ENCODE measurements around the gene FGF14.

DNA sequence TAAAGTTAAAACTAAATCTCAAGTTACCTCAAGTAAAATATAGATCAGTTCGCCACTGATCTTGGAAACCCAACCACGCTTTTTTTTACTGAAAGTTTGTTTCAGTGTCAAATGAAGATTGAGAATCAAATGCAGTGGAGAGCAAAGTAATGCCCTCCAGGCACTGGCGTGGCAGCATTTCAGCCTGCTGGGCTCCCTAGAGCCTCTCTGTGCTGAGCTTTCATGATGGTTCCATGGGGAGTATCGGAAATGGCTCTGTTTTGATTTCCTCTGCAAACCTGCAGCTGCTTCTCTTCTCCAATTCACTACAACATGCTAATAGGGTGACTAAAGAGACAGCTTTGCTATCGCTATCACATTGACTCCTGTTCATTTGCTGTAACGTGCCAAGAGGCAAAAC, 141.6 kb downstream of the FGF14 start:
- TF ChIP-seq, protein P1, sequence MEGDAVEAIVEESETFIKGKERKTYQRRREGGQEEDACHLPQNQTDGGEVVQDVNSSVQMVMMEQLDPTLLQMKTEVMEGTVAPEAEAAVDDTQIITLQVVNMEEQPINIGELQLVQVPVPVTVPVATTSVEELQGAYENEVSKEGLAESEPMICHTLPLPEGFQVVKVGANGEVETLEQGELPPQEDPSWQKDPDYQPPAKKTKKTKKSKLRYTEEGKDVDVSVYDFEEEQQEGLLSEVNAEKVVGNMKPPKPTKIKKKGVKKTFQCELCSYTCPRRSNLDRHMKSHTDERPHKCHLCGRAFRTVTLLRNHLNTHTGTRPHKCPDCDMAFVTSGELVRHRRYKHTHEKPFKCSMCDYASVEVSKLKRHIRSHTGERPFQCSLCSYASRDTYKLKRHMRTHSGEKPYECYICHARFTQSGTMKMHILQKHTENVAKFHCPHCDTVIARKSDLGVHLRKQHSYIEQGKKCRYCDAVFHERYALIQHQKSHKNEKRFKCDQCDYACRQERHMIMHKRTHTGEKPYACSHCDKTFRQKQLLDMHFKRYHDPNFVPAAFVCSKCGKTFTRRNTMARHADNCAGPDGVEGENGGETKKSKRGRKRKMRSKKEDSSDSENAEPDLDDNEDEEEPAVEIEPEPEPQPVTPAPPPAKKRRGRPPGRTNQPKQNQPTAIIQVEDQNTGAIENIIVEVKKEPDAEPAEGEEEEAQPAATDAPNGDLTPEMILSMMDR (conservative IDR thresholded peaks at IDR 0.05; ENCODE audit: low read length) = no peak
- no peak for TF ChIP-seq EZH2phosphoT487 (IDR thresholded peaks at IDR 0.05; ENCODE audit: borderline replicate concordance, low read depth, low read length)
